Hepatocyte (in vitro differentiated cells): ENCODE measurements around the gene NEB. TPM values are rescaled to one million over a fixed set of nuclear protein-coding genes. Genes with fewer than 3 reads are reported as not detected.

Experiments used
- DNase-seq: peaks from one replicate; pipeline ENCODE4 v3.0.0-alpha.2; 2016; ENCODE audit warnings: low spot score
- H2AFZ ChIP-seq: fragments of 200-600 bp; sonication (generic); 2 replicates; pipeline ENCODE4 v1.6.0; 2016; ENCODE audit warnings: antibody characterized with exemption, mild to moderate bottlenecking
- H3K27ac ChIP-seq: fragments of 200-600 bp; sonication (generic); 2 replicates; pipeline ENCODE4 v1.5.1; 2016; ENCODE audit warnings: mild to moderate bottlenecking
- H3K27me3 ChIP-seq: fragments of 200-600 bp; sonication (generic); 2 replicates; pipeline ENCODE4 v1.6.1; 2016
- H3K36me3 ChIP-seq: fragments of 200-600 bp; sonication (generic); replicated peaks from 2 replicates; pipeline ENCODE4 v1.5.1; 2016; ENCODE audit warnings: low read depth; ENCODE audit not compliant: insufficient read depth
- H3K4me1 ChIP-seq: fragments of 200-600 bp; sonication (generic); 2 replicates; pipeline ENCODE4 v1.5.1; 2016; ENCODE audit warnings: mild to moderate bottlenecking, moderate library complexity; ENCODE audit not compliant: insufficient read depth
- H3K4me2 ChIP-seq: fragments of 200-600 bp; sonication (generic); 2 replicates; pipeline ENCODE4 v1.6.0; 2016
- H3K4me3 ChIP-seq: fragments of 200-600 bp; sonication (generic); 2 replicates; pipeline ENCODE4 v1.5.1; 2016; ENCODE audit warnings: mild to moderate bottlenecking
- H3K79me2 ChIP-seq: fragments of 200-600 bp; sonication (generic); 2 replicates; pipeline ENCODE4 v1.6.0; 2017; ENCODE audit warnings: mild to moderate bottlenecking
- H3K9me2 ChIP-seq: fragments of 200-600 bp; sonication (generic); replicated peaks from 2 replicates; pipeline ENCODE4 v1.6.0; 2017; ENCODE audit warnings: mild to moderate bottlenecking; ENCODE audit not compliant: insufficient read depth
- H3K9me3 ChIP-seq: fragments of 200-600 bp; sonication (generic); 2 replicates; pipeline ENCODE4 v1.5.1; 2016; ENCODE audit warnings: low read depth, mild to moderate bottlenecking
- H4K20me1 ChIP-seq: fragments of 200-600 bp; sonication (generic); 2 replicates; pipeline ENCODE4 v1.6.0; 2016; ENCODE audit warnings: mild to moderate bottlenecking; ENCODE audit not compliant: insufficient read depth, poor library complexity, severe bottlenecking
- CTCF ChIP-seq: fragments of 200-600 bp; sonication (generic); IDR thresholded peaks from 2 replicates; pipeline ENCODE4 v1.5.1; 2016; ENCODE audit warnings: antibody characterized with exemption, mild to moderate bottlenecking; ENCODE audit not compliant: poor library complexity
- EZH2 ChIP-seq: fragments of 200-600 bp; sonication (generic); IDR thresholded peaks from 2 replicates; pipeline ENCODE4 v1.6.1; 2016; ENCODE audit warnings: antibody characterized with exemption, mild to moderate bottlenecking, borderline replicate concordance
- EZH2phosphoT487 ChIP-seq: fragments of 200-600 bp; sonication (generic); IDR thresholded peaks from one replicate; pipeline ENCODE4 v1.6.1; 2018; ENCODE audit warnings: antibody characterized with exemption, mild to moderate bottlenecking, low read depth, moderate library complexity; ENCODE audit not compliant: unreplicated experiment, severe bottlenecking
- WGBS: methylation state at CpG from one replicate; pipeline ENCODE4 v1.1.6; 2016; ENCODE audit warnings: low lambda C conversion rate; ENCODE audit errors: missing lambda C conversion rate; 5-methylcytosine and 5-hydroxymethylcytosine counted together
- polyA plus RNA-seq: library from polyadenylated mRNA; unstranded; fragments of >200 nt; fragmentation: Nextera tagmentation; extraction: Ambion mirVana; gene quantifications from 2 replicates; pipeline ENCODE4 v1.2.1, GENCODE V29; 2016
- total RNA-seq: library from RNA; depleted of rRNA; stranded (reverse); fragments of >200 nt; gene quantifications from 2 replicates; pipeline ENCODE4 v1.2.3, GENCODE V29; 2014

Gene NEB
- total and polyA plus RNA-seq, 2 experiments from 2014 or later: 0.75 to 2.2 TPM

DNA sequence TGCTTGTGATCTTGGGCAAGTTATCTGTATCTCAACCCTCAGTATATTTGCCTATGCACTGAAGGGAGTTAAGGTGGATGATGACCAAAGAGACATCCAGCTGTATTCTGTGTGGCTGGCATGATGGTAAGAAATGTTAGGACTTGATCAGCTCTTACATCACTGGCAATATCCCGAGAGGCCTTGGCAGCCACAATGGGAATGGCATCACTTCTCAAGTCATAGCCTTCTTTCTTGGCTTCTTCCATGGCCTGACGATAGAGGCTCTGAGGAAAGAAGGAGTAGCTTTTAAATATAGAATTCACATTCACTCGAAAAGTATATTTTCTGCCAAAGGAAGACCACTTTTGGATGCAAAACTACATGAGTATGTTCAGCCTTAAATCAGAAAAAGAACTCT, 113.5 kb downstream of the NEB start:
- 88% methylated on average over 3 of the region's 3 CpGs for WGBS
- Histone ChIP-seq H4K20me1 (no peaks in the 10 kb centered on the region), H3K27me3 (no peaks in the 10 kb centered on the region), H3K4me1 (no peaks in the 10 kb centered on the region), H3K36me3 (no peaks in the 10 kb centered on the region), H3K79me2 (no peaks in the 10 kb centered on the region), H3K9me2 (no peaks in the 10 kb centered on the region), H3K4me2 (no peak overlapping the region), H2AFZ (no peak overlapping the region), H3K4me3 (no peak overlapping the region), H3K27ac (no peak overlapping the region), H3K9me3 (no peaks in the 10 kb centered on the region)
- DNase-seq: no peak
- TF ChIP-seq CTCF (no peak), EZH2 (no peak)

DNA sequence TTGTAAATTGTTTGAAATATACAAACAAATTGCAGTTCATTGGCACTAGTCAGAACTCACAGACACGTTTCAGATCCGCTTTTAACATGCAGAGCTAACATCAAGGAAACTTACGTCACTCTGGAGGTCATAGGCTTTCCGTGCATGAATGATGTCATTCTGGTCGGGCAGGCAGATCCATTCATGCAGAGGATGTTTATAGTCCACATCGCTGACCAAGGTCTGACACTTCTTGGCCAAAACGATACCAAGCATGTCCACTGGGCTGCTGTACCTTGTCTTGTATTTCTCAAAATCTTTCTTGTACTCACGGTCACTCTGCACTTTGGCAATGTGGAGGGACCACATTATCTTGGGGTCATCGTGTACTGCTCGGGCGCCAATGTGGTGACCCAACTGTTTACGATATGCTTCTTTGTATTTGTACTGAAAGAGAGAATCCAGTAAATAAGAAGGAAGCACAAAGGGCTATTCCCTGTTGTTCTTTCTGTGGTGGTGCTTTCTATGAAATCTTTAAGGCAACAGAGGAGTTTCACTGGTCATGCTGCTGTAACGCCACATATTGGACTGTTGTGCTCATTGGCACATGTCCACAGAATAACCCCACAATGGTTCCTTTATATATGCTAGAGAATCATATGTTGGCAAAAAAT, 114.8 kb downstream of the NEB start:
- H3K9me2 ChIP-seq: no peaks in the 10 kb centered on the region
- H3K4me3 ChIP-seq: no peak overlapping the region
- WGBS: 89% methylated on average over 13 of the region's 13 CpGs
- no peak overlapping the region for H2AFZ ChIP-seq
- H3K4me1 ChIP-seq: no peaks in the 10 kb centered on the region
- no peaks in the 10 kb centered on the region for H3K79me2 ChIP-seq
- no peak overlapping the region for H3K4me2 ChIP-seq
- no peaks in the 10 kb centered on the region for H3K9me3 ChIP-seq
- TF ChIP-seq EZH2 (no peak), CTCF (no peak)
- DNase-seq: no peak
- H4K20me1 ChIP-seq: no peaks in the 10 kb centered on the region
- H3K36me3 ChIP-seq: no peaks in the 10 kb centered on the region
- no peaks in the 10 kb centered on the region for H3K27me3 ChIP-seq
- H3K27ac ChIP-seq: no peak overlapping the region

DNA sequence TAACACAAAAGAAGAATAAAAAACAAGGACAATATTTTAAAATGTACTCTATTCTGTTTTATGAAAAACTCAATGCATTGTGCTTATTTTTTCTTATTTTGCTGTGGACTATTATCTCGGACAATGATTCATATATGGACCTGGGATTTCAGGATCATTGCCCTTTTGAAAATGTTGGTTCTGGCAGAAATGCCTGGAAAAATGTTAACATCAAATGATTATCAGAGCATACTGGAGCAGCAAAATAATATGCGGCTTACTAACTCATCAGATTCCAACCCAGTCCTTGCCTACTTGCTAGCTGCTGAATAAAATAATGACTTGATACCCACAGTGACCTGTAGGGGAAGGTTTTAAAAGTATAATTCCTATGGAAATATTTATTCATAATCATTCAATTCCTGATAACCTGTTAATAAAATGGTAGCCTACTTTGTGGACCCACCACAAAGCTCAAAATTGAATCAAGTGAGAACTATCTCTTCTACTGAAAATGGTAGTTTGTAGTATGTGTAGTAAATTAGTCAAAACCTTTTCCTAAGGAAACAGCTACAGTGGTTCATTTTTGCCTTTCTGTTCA, 117.4 kb downstream of the NEB start:
- Histone ChIP-seq H3K79me2 (no peaks in the 10 kb centered on the region), H3K4me2 (no peak overlapping the region), H3K36me3 (no peaks in the 10 kb centered on the region), H3K27ac (no peak overlapping the region), H4K20me1 (no peaks in the 10 kb centered on the region), H2AFZ (no peak overlapping the region), H3K27me3 (no peaks in the 10 kb centered on the region), H3K9me3 (no peaks in the 10 kb centered on the region), H3K4me3 (no peak overlapping the region), H3K4me1 (no peaks in the 10 kb centered on the region), H3K9me2 (no peaks in the 10 kb centered on the region)
- 96% methylated on average over 2 of the region's 2 CpGs for WGBS
- TF ChIP-seq CTCF (no peak), EZH2 (no peak), EZH2phosphoT487 (no peak)
- DNase-seq: no peak
